ENCODE results near the gene RNF44. TPM values are rescaled to one million over a fixed set of nuclear protein-coding genes. Genes with fewer than 3 reads are reported as not detected.

Gene RNF44
- total and polyA plus RNA-seq, 7 donors, result 7.6 to 64.0 (median 15.0) TPM

- Histone ChIP-seq H3K4me3 (no peak overlapping the region), H3K36me3 (no peaks in the 10 kb centered on the region), H3K27me3 (no peaks in the 10 kb centered on the region), H3K27ac (peak overlapping the region in 1 of 4 donors; percentile 22), H3K9me3 (no peaks in the 10 kb centered on the region), H3K4me1 (peaks cover 0 to 36% (median 20%) of the 10 kb centered on the region in 4 donors)
- TF ChIP-seq CTCF (IDR thresholded peaks at IDR 0.05), result no peak
- TF ChIP-seq POLR2A (IDR thresholded peaks at IDR 0.05), result no peak
- no peak for TF ChIP-seq POLR2AphosphoS5 (IDR thresholded peaks at IDR 0.05)
- TF ChIP-seq EP300 (IDR thresholded peaks at IDR 0.05), result no peak
- no peak for DNase-seq
- intact Hi-C loops (cut with DNase I), result no loop called here
- 66 to 93% methylated on average over 6 of the region's 6 CpGs for WGBS, 2 donors
Observed at GRCh38 chr5:176545388-176545736, 8.2 kb upstream of the RNF44 start.

- peak; percentile 84 for DNase-seq
- no peaks in the 10 kb centered on the region for H3K36me3 ChIP-seq
- TF ChIP-seq CTCF (IDR thresholded peaks at IDR 0.05), result no peak
- TF ChIP-seq EP300 (IDR thresholded peaks at IDR 0.05), result no peak
- TF ChIP-seq POLR2AphosphoS5 (IDR thresholded peaks at IDR 0.05), result peak; percentile 66 to 79 (median 72)
- peak in 1 of 2 donors; percentile 84 for TF ChIP-seq POLR2A (IDR thresholded peaks at IDR 0.05)
- H3K4me3 ChIP-seq, result peak overlapping the region; percentile 47 to 82 (median 68)
- 0% methylated on average over 63 of the region's 63 CpGs for WGBS, 2 donors
- peak overlapping the region; percentile 81 to 91 (median 87) for H3K27ac ChIP-seq
- H3K4me1 ChIP-seq, result peaks cover 0 to 40% (median 21%) of the 10 kb centered on the region in 4 donors
- H3K27me3 ChIP-seq, result no peaks in the 10 kb centered on the region
- intact Hi-C loops (cut with DNase I), result loop anchor here (1.0 to 2.0 kb wide), 3 partner anchors 97 to 127 kb away; partner anchors contain the start of genes CLTB and TSPAN17
- no peaks in the 10 kb centered on the region for H3K9me3 ChIP-seq
Observed at GRCh38 chr5:176543428-176544182, 6.4 kb upstream of the RNF44 start.

- peak in 1 of 2 donors; percentile 2 for TF ChIP-seq POLR2A (IDR thresholded peaks at IDR 0.05)
- TF ChIP-seq CTCF (IDR thresholded peaks at IDR 0.05), result peak in 1 of 4 experiments; percentile 13
- TF ChIP-seq POLR2AphosphoS5 (IDR thresholded peaks at IDR 0.05), result no peak
- TF ChIP-seq EP300 (IDR thresholded peaks at IDR 0.05), result no peak
- H3K4me3 ChIP-seq, result peak overlapping the region; percentile 55 to 82 (median 68)
- no peaks in the 10 kb centered on the region for H3K36me3 ChIP-seq
- peaks cover 0 to 43% (median 24%) of the 10 kb centered on the region in 4 donors for H3K4me1 ChIP-seq
- WGBS, 2 donors, result 0 to 1% methylated on average over 110 of the region's 110 CpGs
- no peak for DNase-seq
- peak overlapping the region; percentile 81 to 91 (median 87) for H3K27ac ChIP-seq
- H3K9me3 ChIP-seq, result no peaks in the 10 kb centered on the region
- intact Hi-C loops (cut with DNase I), result loop anchor here (1.0 to 2.0 kb wide), 3 partner anchors 96 to 126 kb away; partner anchors contain the start of genes CLTB and TSPAN17
- no peaks in the 10 kb centered on the region for H3K27me3 ChIP-seq
Observed at GRCh38 chr5:176542596-176543427, 5.6 kb upstream of the RNF44 start.

- Histone ChIP-seq H3K27me3 (no peaks in the 10 kb centered on the region), H3K9me3 (no peaks in the 10 kb centered on the region), H3K36me3 (no peaks in the 10 kb centered on the region), H3K27ac (peak overlapping the region; percentile 81 to 90 (median 87)), H3K4me3 (peak overlapping the region in 3 of 4 donors; percentile 59 to 82 (median 76)), H3K4me1 (peaks cover 0 to 37% (median 22%) of the 10 kb centered on the region in 4 donors)
- DNase-seq, result no peak
- intact Hi-C loops (cut with DNase I), result loop anchor here (2.0 kb wide), 2 partner anchors 95 to 125 kb away; partner anchors contain the start of gene CLTB
- 16 to 30% methylated on average over 16 of the region's 16 CpGs for WGBS, 2 donors
- TF ChIP-seq POLR2AphosphoS5 (IDR thresholded peaks at IDR 0.05) (no peak), CTCF (IDR thresholded peaks at IDR 0.05) (no peak), POLR2A (IDR thresholded peaks at IDR 0.05) (peak in 1 of 2 donors; percentile 44)
Observed at GRCh38 chr5:176542135-176542595, 5.0 kb upstream of the RNF44 start.

Measured in sigmoid colon (tissue), 7 donors.